HuH-7 (cell line): ENCODE results near the gene FBXW10.
"Not testable (repeated sequence)": the region's sequence is repeated elsewhere in the genome, so short reads cannot be mapped to it uniquely, and the experiment has no call there.

ENCODE experiments used
- DNase-seq: peaks from one replicate; pipeline ENCODE4 v3.0.0; 2011; ENCODE audit warnings: low spot score

FBXW10 gene

GRCh38 chr17:18743699-18744421, at the start of gene FBXW10:
FBXW10 (plus strand) TSS chr17:18744054; CDS start chr17:18744245, 191 bp downstream.
- not testable (repeated sequence) for DNase-seq

GRCh38 chr17:18695143-18695542, 48.7 kb upstream of the FBXW10 start:
- not testable (repeated sequence) for DNase-seq

GRCh38 chr17:18698473-18699103, 45.3 kb upstream of the FBXW10 start:
- not testable (repeated sequence) for DNase-seq

- DNase-seq: not testable (repeated sequence)
Observed at GRCh38 chr17:18705955-18706354, 37.9 kb upstream of the FBXW10 start.

- not testable (repeated sequence) for DNase-seq
Observed at GRCh38 chr17:18708215-18708614, 35.6 kb upstream of the FBXW10 start.

- DNase-seq: not testable (repeated sequence)
Observed at GRCh38 chr17:18712354-18712999, 31.4 kb upstream of the FBXW10 start.

- DNase-seq: not testable (repeated sequence)
Observed at GRCh38 chr17:18718643-18719427, 25.0 kb upstream of the FBXW10 start.

GRCh38 chr17:18719428-18720110, 24.3 kb upstream of the FBXW10 start:
- DNase-seq: not testable (repeated sequence)

- DNase-seq: not testable (repeated sequence)
Observed at GRCh38 chr17:18721775-18722547, 21.9 kb upstream of the FBXW10 start.

GRCh38 chr17:18722612-18723011, 21.2 kb upstream of the FBXW10 start:
- not testable (repeated sequence) for DNase-seq

GRCh38 chr17:18723509-18723908, 20.3 kb upstream of the FBXW10 start:
- DNase-seq: not testable (repeated sequence)

- DNase-seq: not testable (repeated sequence)
Observed at GRCh38 chr17:18732438-18732837, 11.4 kb upstream of the FBXW10 start.

GRCh38 chr17:18733350-18733749, 10.5 kb upstream of the FBXW10 start:
- not testable (repeated sequence) for DNase-seq

GRCh38 chr17:18739616-18740391, 4.0 kb upstream of the FBXW10 start:
- DNase-seq: not testable (repeated sequence)

- DNase-seq: not testable (repeated sequence)
Observed at GRCh38 chr17:18741228-18741627, 2.6 kb upstream of the FBXW10 start.

GRCh38 chr17:18744726-18745125, 872 bp downstream of the FBXW10 start:
- not testable (repeated sequence) for DNase-seq

- peak; percentile 30 for DNase-seq
Observed at GRCh38 chr17:18746551-18746950, 2.7 kb downstream of the FBXW10 start.

GRCh38 chr17:18747501-18747900, 3.6 kb downstream of the FBXW10 start:
- not testable (repeated sequence) for DNase-seq

GRCh38 chr17:18750242-18750641, 6.4 kb downstream of the FBXW10 start:
- DNase-seq: not testable (repeated sequence)
